Bronchial epithelial cell (primary cell): ENCODE results near the gene UAP1L1. TPM values are rescaled to one million over a fixed set of nuclear protein-coding genes. Genes with fewer than 3 reads are reported as not detected.

Experiments
- DNase-seq: peaks from one replicate; pipeline ENCODE4 v3.0.0-alpha.2; 2010; ENCODE audit warnings: low read depth
- FAIRE-seq: peaks from 2 replicates; lab custom pipeline; 2011; peaks lifted over from hg19 to GRCh38; lab: Jason Lieb, UNC
- H3K27me3 ChIP-seq: 2 replicates; pipeline ENCODE4 v1.5.1; 2011; ENCODE audit warnings: low read length; ENCODE audit not compliant: control insufficient read depth, insufficient read depth
- H3K36me3 ChIP-seq: 2 replicates; pipeline ENCODE4 v1.5.1; 2011; ENCODE audit warnings: low read length; ENCODE audit not compliant: control insufficient read depth, insufficient read depth
- H3K4me3 ChIP-seq: 2 replicates; pipeline ENCODE4 v1.5.1; 2011; ENCODE audit warnings: mild to moderate bottlenecking, low read depth, low read length, control low read depth
- CTCF ChIP-seq: IDR thresholded peaks from 2 replicates; pipeline ENCODE4 v1.5.1; 2011; ENCODE audit warnings: mild to moderate bottlenecking, moderate library complexity, low read length, control low read depth, inconsistent platforms; ENCODE audit not compliant: insufficient read depth, severe bottlenecking
- total RNA-seq: library from RNA; depleted of rRNA; stranded (reverse); fragments of >200 nt; gene quantifications from 2 replicates; pipeline ENCODE4 v1.2.1, GENCODE V29; 2014

The UAP1L1 gene
- total RNA-seq, 1 donor from 2014 or later: 3.2 TPM

- Histone ChIP-seq H3K4me3 (no peak overlapping the region), H3K36me3 (peaks cover 40% of the 10 kb centered on the region), H3K27me3 (no peaks in the 10 kb centered on the region)
- FAIRE-seq: no peak
- DNase-seq: no peak
- no peak for TF ChIP-seq CTCF
These were observed 28.7 kb downstream of the UAP1L1 start for GRCh38 chr9:137105814-137106661.

GRCh38 chr9:137106662-137107250, 29.4 kb downstream of the UAP1L1 start:
- FAIRE-seq (no peak), DNase-seq (no peak)
- TF ChIP-seq CTCF: no peak
- Histone ChIP-seq H3K27me3 (no peaks in the 10 kb centered on the region), H3K36me3 (peaks cover 36% of the 10 kb centered on the region), H3K4me3 (no peak overlapping the region)

GRCh38 chr9:137107312-137107921, 30.1 kb downstream of the UAP1L1 start:
- no peak for DNase-seq
- Histone ChIP-seq H3K27me3 (no peaks in the 10 kb centered on the region), H3K4me3 (no peak overlapping the region), H3K36me3 (peaks cover 30% of the 10 kb centered on the region)
- TF ChIP-seq CTCF: no peak
- no peak for FAIRE-seq

GRCh38 chr9:137107982-137108381, 30.7 kb downstream of the UAP1L1 start:
- no peak for DNase-seq
- Histone ChIP-seq H3K4me3 (no peak overlapping the region), H3K27me3 (no peaks in the 10 kb centered on the region), H3K36me3 (peaks cover 31% of the 10 kb centered on the region)
- no peak for FAIRE-seq
- no peak for TF ChIP-seq CTCF

- peaks cover 27% of the 10 kb centered on the region for H3K36me3 ChIP-seq
- FAIRE-seq: no peak
These were observed 31.4 kb downstream of the UAP1L1 start for GRCh38 chr9:137108608-137109249.

More at GRCh38 chr9:137108608-137109249, 31.4 kb downstream of the UAP1L1 start:
- H3K4me3 ChIP-seq: no peak overlapping the region
- DNase-seq: no peak
- no peaks in the 10 kb centered on the region for H3K27me3 ChIP-seq
- TF ChIP-seq CTCF: no peak
